HG03095 (cell line): ENCODE measurements around the gene MMUT.
"Not testable (repeated sequence)": the region's sequence is repeated elsewhere in the genome, so short reads cannot be mapped to it uniquely, and the experiment has no call there.

Experiments used
- ATAC-seq: cut with Tn5 transposase; IDR thresholded peaks from one replicate; pipeline ENCODE4 v1.9.1; 2021; ENCODE audit warnings: moderate library complexity; ENCODE audit not compliant: unreplicated experiment

MMUT gene

GRCh38 chr6:49462927-49463611 lies at the start of gene MMUT, which contains the start of gene CENPQ:
MMUT (minus strand) TSS chr6:49463253; CDS start chr6:49459466, 3,787 bp downstream.
CENPQ (plus strand) TSS chr6:49463370; CDS start chr6:49470177, 6,807 bp downstream.
- peak; percentile 98 for ATAC-seq

GRCh38 chr6:49509342-49509741 lies 46.3 kb upstream of the MMUT start:
- no peak for ATAC-seq

GRCh38 chr6:49506569-49507111 lies 43.6 kb upstream of the MMUT start:
- ATAC-seq: no peak

- ATAC-seq: no peak
Observed at GRCh38 chr6:49504666-49505065, 41.6 kb upstream of the MMUT start.

GRCh38 chr6:49499623-49500022 lies 36.6 kb upstream of the MMUT start, which contains the start of gene GLYATL3:
GLYATL3 (plus strand) TSS chr6:49499923; CDS start chr6:49511991, 12,068 bp downstream.
- no peak for ATAC-seq

GRCh38 chr6:49499126-49499525 lies 36.1 kb upstream of the MMUT start:
- ATAC-seq: no peak

GRCh38 chr6:49497304-49497703 lies 34.3 kb upstream of the MMUT start:
- ATAC-seq: no peak

- no peak for ATAC-seq
Observed at GRCh38 chr6:49490633-49491032, 27.6 kb upstream of the MMUT start.

GRCh38 chr6:49483380-49483779 lies 20.3 kb upstream of the MMUT start:
- ATAC-seq: not testable (repeated sequence)

- ATAC-seq: not testable (repeated sequence)
Observed at GRCh38 chr6:49481846-49482245, 18.8 kb upstream of the MMUT start.

GRCh38 chr6:49479308-49479970 lies 16.4 kb upstream of the MMUT start:
- no peak for ATAC-seq

- not testable (repeated sequence) for ATAC-seq
Observed at GRCh38 chr6:49476564-49476963, 13.5 kb upstream of the MMUT start.

- no peak for ATAC-seq
Observed at GRCh38 chr6:49468042-49468441, 5.0 kb upstream of the MMUT start.

GRCh38 chr6:49464691-49465090 lies 1.6 kb upstream of the MMUT start:
- ATAC-seq: no peak

- peak; percentile 1 for ATAC-seq
Observed at GRCh38 chr6:49463612-49463967, 537 bp upstream of the MMUT start.

GRCh38 chr6:49462599-49462926 lies 490 bp downstream of the MMUT start:
- ATAC-seq: peak; percentile 11

- ATAC-seq: no peak
Observed at GRCh38 chr6:49462071-49462470, 982 bp downstream of the MMUT start.

GRCh38 chr6:49457771-49458170 lies 5.3 kb downstream of the MMUT start:
- no peak for ATAC-seq

- peak; percentile 74 for ATAC-seq
Observed at GRCh38 chr6:49454787-49455709, 8.0 kb downstream of the MMUT start.

GRCh38 chr6:49453221-49453620 lies 9.8 kb downstream of the MMUT start:
- no peak for ATAC-seq

- no peak for ATAC-seq
Observed at GRCh38 chr6:49430866-49431265, 32.2 kb downstream of the MMUT start.
